HG02885 (cell line): ENCODE results near the gene TRIM40.

Experiments used
- ATAC-seq: cut with Tn5 transposase; IDR thresholded peaks from one replicate; pipeline ENCODE4 v1.9.1; 2021; ENCODE audit warnings: mild to moderate bottlenecking; ENCODE audit not compliant: unreplicated experiment, poor library complexity

TRIM40 gene

DNA sequence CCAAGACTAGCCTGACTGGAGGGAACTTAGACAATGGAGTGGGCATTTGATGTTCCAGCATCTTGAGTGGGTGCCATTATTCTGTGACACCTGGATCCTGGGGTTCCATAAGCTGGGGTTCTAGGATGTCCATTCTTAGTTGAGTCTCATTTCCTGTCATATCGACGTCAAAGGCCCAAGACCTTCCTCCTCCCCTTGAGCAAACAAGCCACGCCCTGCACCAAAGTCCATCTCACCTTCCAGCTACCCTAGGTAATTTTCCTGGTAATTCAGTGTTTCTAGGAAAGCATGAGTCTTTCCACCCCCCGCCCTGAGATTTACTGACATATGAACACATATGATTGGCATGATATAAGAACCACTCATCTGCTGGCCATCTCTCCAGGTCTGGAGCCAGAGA, at the start of gene TRIM40:
Gene TRIM40 (plus strand): TSS at position 384 of the 400 bp plus-strand sequence. CDS start 897 bp downstream, outside the sequence.
- ATAC-seq = no peak

- no peak for ATAC-seq
Measured at GRCh38 chr6:30087876-30088275, 48.1 kb upstream of the TRIM40 start.

GRCh38 chr6:30091577-30092381, 44.2 kb upstream of the TRIM40 start:
- ATAC-seq = no peak

GRCh38 chr6:30092852-30093543, 42.9 kb upstream of the TRIM40 start:
- no peak for ATAC-seq

- ATAC-seq = no peak
Measured at GRCh38 chr6:30093951-30094661, 41.8 kb upstream of the TRIM40 start.

DNA sequence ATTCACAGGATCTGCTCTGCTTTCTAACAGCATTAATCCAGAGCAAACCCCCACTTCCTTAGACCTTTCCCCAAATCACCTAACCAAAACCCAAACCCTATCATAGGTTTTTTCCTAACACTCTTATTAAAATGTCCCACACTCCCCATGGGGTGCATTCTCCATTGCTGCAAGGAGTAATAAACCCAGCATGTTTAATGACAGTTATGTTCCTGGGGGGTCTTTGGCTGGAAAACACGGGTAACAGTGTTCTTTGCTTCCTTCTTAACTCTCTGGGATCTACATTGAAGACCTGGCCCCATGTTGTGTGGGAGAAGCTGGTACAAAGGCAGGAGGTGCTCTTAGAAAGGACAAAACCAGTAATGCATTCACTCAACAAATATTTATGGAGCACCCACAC, 39.1 kb upstream of the TRIM40 start:
- no peak for ATAC-seq

DNA sequence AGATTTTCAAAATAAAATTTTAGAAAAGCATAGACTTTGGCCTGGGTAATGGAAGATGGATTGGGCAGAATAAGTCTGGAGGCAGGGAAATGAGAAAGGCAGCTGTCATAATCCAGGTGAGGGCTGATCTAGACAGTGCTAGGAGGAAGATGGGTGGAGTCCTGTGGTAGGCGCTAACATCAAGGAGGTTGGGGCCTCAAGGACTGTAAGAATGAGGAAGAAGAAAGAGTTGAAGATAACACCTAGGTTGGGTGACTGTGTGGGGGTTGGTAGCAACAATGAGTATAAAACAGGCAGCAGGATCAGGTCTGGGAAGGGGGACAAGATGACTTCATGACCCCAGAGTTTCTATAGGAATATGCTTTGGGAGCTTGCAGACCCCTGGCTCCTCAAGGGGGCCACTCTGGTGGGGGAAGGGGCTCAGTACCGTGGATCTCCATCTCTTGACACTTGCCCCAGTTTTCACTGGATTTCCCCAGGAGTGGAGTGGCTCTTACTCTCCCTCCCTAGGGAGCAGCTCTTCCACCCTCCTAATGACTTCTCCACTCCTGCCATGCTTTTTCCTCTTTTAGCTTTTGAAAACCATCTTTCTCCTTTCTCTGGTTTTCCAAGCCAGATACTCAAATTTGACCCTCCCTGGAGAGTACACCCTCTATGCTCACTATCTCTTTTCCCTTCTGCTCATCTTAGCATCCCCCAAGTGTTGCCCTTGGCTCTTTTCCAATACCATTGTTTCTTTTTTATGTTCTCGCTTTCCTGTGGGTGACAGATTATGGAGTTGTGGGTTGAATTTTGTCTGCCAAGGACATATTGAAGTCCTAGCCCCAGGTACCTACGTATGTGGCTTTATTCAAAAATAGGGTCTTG, 37.8 kb upstream of the TRIM40 start:
- no peak for ATAC-seq

- ATAC-seq = no peak
Measured at GRCh38 chr6:30100154-30100553, 35.8 kb upstream of the TRIM40 start.

DNA sequence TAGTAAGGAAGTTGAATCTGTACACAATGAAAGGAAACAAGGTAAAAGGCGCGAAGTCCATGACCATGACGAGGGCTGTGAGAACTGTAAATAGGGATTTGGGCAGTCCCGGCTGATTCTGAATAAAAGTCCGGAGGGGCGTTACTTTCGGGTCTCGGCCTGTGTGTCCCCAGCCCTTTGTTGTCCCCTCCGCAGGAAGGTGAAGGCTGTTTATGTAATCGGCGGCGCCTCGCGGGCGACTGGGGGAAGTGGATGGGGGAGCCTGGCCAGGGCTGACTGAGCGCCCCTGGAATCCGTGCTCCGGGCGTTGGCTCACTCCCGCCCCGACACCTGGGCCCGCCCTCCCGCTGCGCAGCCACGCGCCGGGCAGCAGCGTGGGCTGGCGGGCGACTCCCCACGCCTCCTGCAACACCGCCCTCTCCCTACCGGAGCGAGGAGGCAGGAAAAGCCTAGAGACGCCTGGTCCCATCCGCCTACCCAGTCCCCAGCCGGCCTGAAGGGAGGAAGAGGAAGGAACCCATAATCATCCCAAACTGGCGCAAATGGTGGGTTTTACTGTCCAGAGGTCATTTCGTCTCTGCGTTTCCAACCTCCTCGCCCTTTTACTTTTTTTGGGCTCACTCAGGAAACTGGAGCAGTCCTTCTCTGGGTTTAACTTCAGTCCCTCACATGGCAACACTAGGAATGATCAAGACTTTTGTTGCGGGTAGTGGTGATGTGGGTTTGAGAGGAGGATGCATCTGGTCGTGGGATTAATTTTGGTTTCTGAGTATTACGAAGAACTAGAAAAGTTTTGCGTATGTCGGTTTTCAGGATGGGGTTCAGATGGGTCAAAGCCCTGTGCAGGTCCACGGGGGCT, 35.1 kb upstream of the TRIM40 start:
- ATAC-seq = no peak

DNA sequence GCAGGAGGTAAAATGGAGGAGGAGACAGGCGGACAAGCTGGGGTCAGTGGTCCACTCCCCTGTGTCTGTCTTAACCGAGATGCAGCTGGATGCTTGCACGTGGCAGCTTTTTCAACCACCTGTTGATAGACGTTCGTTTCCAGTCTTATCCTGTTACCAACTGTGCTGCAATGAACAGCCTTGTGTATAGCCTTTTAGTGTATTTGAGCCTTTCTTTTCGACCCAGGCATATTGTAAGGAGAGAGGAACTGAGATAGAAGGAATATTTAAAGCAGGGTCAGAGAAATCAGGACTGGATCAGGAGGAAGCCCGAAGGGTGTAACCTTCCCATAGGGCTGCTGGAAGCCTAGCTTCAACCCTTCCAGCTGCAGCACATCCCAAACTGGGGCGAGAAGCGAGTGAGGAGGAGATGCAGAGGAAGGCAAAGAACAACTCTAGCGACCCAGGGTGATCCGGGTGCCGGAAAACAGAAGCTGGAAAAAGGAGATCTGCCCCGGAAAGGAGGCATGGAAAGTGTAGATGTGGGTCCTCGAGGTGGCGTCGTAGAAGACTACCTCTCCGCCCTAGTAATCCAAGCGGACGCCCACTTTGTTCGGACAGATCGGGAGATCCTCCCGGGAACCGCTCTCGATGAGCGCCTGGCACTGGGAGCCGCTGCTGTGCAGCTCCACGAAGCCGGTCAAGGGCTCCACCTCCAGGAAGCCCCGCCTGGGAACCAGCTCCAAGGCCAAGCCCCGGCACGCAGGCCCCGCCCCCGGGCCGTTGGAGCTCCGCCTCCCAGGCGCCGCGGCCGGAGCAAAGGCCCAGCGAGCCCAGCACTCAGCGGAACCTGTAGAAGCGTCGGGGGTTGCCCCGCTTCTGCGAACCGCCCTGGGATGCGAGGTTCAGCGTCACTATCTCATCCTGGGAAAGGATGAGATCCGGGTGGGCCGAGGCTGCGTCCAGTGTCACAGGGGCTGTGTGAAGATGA, 34.2 kb upstream of the TRIM40 start:
- ATAC-seq = peak; percentile 72

DNA sequence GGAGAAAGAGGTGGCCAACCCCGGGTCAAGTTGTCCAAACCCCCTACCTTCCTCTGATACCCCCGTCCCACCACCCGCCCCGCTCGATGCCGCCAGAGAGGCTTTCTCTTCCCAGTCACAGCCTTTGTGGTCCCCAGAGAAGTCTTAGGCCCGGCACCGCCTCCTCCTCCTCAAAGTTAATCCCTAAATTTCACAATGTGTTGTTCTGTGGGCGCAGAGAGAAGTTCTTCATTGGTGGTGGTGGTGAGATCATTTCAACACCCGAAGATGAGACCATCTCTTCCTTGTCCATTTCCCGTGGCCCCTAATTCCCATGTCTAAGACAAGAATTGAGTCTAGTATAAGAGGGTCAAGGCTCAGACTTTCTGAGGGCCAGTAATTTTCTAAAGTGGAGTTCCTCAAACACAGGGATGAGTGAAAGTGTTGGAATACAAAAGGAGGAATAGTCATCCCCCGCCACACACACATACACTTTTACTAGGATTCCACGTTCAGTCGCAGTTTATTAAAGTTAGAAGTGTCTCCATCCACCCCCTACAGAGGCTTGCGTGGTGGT, 33.4 kb upstream of the TRIM40 start:
- no peak for ATAC-seq

- peak; percentile 72 for ATAC-seq
Measured at GRCh38 chr6:30102970-30103871, 32.7 kb upstream of the TRIM40 start.

- ATAC-seq = no peak
Measured at GRCh38 chr6:30103872-30104179, 32.1 kb upstream of the TRIM40 start.

- ATAC-seq = no peak
Measured at GRCh38 chr6:30104661-30105060, 31.3 kb upstream of the TRIM40 start.

GRCh38 chr6:30111266-30111856, 24.6 kb upstream of the TRIM40 start:
- ATAC-seq = no peak

DNA sequence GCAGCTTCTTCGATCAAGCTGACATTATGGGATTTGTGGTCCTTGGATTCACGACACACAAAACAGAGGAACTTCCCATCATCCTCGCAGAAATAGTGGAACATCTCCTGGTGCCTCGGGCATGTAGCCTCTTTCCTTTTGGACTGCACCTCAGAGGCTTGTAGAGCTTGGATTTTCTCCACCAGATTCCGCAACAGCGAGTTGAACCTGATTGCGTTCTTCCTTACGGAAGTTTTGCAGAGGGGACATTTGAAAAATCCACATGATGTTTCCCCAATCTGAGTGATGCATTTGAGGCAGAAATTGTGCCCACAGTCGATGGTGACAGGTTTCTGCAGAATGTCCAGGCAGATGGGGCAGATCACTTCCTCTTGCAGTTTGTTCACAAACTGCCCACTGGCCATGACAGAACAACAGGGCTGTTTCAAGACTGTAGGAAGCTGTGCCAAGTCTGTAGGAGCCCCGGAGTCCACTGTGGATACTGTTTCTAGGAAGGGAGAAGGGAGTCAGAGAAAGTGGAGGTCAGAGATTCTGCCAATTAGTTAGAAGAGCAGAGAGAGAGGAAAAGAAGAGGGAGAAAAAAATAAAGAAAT, 23.4 kb upstream of the TRIM40 start:
- no peak for ATAC-seq
